ENCODE measurements around the gene PDCL2.

PDCL2 gene

DNA sequence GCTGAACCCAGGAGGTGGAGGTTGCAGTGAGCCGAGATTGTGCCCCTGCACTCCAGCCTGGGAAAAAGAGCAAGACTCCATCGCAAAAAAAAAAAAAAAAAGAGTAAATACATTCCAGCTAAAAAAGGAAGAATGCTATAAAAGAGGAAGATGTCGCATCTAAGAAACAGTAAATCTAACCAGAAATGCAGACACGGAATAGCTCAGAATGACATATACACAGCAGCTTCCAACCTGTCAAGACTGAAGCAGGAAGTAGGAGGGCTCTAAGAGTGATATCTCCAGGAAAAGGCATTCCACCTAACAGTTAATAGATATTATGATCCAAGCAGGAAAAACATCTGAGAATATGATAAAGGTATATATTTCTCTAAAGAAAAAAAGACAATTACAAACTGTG, 61.4 kb downstream of the PDCL2 start:
- no peak for DNase-seq

DNA sequence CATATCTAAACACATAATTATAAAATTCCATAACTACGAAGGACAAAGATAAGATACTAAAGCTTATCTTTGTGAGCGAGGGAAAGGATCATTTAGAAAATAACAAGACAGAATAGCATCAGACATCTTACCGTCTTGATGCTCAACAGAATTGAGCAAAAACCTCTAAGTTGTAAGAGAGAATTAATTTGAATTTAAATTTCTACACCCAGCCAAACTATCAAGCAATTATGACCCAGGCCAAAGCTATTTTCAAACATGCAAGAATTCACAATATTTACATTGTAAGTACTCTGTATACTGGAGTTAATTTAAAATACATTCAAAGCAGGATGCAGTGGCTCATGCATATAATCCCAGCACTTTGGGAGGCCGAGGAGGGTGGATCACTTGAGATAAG, 61.9 kb downstream of the PDCL2 start:
- no peak for DNase-seq

DNA sequence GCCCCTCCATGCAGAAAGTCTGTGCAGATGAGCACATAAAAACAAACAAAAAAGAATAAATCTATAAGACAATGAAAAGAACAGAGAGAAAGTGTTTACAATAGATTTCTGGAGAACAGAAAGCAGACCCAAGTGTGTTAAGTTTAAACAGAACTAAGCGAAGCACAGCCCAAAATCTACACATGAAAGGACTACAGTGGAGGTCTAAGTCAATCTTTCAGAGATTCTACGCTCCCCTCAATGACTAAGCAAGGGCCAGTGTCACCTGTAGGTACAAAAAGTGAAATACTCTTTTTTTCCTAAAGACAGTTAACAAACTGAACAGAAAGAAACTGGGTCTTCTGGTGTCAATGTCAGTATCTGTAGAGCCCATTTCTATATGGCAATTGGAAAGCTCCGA, 63.6 kb downstream of the PDCL2 start:
- no peak for DNase-seq

DNA sequence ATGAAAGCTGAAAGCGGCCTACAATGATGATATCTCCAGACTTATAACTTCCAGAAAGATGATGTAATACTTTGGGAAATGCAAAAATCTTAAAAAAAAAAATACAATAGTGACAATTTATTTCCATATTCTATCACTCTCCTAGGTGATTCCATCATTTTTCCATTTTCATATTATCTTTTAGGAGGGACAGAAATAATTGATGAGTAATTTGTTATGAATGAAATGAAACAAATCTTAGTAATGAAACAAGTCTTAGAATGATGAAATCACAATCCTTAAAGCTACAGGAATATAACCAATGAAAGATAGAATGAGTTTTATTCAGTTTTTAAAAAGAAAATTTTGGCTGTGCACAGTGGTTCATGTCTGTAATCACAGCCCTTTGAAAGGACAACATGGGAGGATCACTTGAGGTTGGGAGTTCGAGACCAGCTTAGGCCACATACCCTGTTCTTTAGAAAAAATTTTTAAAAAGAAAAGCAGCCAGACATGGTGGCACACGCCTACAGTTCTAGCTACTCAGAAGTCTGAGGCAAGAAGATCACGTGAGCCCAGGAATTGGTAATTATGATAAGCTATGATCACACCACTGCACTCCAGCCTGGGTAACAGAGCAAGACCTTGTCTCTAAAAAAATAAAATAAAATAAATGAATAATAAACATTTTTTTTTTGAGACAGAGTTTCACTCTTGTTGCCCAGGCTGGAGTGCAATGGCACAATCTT, 67.0 kb downstream of the PDCL2 start:
- no peak for DNase-seq

DNA sequence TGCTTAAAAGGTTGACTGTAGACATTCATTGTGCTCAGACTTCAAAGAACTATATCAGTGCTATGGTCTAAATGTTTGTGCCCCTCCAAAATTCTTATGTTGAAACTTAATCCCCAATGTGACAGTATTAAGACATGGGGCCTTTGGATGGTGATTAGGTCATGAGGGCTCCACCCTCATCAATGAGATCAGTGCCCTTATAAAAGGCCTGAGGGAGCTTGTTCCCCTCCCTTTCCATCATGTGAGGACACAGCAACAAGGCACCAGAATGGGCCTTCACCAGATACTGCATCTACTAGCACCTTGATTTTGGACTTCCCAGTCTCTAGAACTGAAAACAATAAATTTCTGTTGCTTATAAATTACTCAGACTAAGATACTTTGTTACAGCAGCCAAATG, 73.6 kb downstream of the PDCL2 start:
- DNase-seq = no peak

DNA sequence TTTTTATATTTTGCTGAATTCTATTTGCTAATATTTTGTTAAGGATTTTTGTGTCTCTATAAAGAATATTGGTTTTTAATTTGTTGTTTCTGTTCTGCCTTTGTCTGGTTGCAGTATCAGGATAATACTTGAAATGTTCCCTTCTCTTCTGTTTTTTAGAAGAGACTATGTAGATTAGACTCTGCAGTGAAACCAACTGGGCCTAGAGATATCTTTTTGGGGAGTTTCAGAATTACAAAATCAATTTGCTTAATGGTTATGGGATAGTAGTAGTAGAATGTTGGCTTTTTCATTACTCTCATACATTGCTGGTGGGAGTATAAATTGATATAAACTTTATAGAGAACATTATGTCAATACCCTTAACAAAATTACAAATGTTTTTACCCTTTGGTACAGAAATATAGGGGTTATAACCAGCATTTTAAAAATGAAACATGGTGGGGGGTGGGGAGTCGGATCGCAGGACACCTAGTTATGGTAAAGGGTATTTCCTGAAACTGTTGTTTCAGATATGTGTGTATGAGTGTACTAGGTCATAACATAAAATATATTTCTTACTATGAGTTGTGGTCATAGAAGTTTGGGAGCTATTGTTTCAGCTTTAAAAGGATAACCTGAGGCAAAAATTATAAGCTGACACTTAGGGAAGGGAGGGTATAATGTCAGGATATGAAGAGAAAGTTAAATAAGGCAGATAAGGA, 74.4 kb downstream of the PDCL2 start:
- no peak for DNase-seq

DNA sequence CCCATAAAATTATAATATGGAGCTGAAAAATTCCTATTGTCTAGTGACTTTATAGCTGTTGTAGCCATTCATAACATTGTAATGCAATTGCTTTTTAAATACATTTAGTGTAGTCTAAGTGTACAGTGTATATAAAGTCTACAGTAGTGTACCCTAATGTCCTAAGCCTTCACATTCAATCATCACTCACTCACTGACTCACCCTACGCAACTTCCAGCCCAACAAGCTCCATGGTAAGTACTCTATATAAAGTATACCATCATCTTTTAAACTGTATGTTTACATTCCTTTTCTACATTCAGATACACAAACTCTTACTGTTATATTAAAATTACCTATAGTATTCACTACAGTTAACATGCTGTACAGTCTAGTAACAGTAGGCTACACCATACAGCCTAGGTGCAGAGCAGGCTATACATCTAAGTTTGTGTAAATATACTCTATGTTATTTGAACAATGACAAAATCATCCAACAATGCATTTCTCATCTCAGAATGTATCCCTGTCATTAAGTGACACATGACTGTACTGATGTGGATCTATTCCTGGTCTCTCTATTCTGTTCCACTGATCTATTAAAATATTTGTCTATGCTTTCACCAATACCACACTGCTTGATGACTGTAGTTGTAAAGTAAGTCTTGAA, 79.0 kb downstream of the PDCL2 start:
- no peak for DNase-seq

DNA sequence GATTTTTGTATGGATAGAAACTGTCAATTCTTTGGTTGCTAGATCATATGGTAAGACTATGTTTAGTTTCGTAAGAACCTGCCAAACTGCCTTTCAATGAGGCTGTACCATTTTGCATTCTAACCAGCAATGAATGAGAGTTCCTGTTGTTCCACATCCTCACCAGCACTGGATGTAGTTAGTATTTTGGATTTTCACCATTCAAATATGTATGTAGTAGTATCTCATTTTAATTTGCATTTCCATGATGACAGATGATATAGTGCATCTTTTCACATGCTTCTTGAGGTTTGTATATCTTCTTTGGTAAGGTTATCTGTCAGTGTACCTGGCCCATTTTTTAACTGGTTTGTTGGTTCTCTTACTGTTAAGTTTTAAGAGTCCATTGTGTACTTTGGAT, 80.0 kb downstream of the PDCL2 start:
- DNase-seq = no peak

DNA sequence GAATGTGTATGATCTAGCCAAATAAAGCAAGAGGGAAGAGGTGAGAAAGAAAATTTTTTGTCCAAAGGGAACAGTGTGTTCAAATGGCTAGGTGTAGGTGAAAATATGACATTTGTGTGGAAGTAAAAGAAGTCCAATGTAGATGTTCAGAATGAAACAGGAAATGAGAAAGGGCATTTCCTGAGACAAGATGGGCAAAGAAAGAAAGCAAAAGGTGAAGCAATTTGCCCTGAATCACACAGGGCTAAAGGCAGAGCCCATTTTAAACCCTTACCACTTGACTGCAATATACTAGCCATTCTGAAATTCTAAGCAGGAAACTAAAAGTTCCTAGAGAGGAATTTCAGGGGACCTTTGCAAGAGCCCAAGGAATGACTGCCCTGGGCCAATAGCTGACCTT, 81.4 kb downstream of the PDCL2 start:
- DNase-seq = no peak

DNA sequence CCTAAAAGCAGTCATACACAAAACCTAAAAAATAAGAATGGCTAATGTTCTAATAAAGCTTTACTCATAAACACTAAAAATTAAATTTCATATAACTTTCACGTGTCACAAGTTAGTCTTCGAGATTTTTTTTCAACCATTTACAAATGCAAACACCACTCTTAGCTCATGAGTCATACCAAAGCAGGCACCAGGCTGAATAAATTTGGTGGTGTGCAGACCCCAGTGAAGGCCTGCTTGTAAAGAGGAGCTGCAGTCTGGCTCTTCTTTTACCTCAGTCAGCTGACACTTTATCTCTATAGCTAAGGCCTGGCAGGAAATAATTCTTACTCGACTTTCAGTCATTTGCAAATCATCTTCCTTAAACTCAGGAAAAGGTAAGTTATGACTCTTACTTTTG, 82.8 kb downstream of the PDCL2 start:
- DNase-seq = no peak

DNA sequence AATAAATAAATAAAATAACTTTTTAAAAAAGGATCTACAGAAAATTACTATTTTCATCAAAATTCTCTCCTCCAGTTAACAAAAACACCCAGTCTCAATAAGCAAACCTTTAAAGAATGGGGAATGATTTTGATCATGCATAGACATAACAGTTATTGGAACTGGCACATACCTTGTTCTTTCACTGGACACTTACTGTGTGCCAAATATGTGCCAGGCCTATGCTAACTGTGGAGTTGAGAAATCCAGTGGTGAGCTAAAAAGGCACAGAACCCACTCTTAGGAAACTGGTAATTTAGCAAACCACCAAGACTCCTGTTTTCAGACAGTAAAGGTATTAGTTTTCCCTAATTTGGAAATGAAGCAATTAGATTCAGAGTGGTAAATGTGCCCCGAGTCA, 84.4 kb downstream of the PDCL2 start:
- no peak for DNase-seq

Data from NCI-H510A (cell line).